PC-3 (cell line): ENCODE data around the gene TBC1D2. TPM values are rescaled to one million over a fixed set of nuclear protein-coding genes. Genes with fewer than 3 reads are reported as not detected.

Experiments used
- ATAC-seq: fragments of 200-7000 bp; cut with Tn5 transposase; 2 replicates; pipeline ENCODE4 v1.9.1; 2020; ENCODE audit warnings: mild to moderate bottlenecking, moderate library complexity
- BruUV-seq: library from RNA; stranded (reverse); fragments of 400-500 nt; replicated peaks from 2 replicates; lab custom pipeline; 2021; lab: Mats Ljungman, UMichigan
- CTCF ChIA-PET: fragments of 300-600 bp; sonication (Branson Sonifier 250); formaldehyde crosslinking; loops from one replicate; lab custom pipeline; 2022; ENCODE audit warnings: antibody characterized with exemption; lab: Charles Lee
- POLR2A ChIA-PET: fragments of 300-600 bp; sonication (Branson Sonifier 250); formaldehyde crosslinking; loops from one replicate; lab custom pipeline; 2022; ENCODE audit warnings: antibody characterized with exemption; ENCODE audit not compliant: unreplicated experiment; lab: Charles Lee
- DNase-seq: peaks from one replicate; pipeline ENCODE4 v3.0.0-alpha.2; 2015
- H2AFZ ChIP-seq: fragments of 300-600 bp; sonication (generic); 2 replicates; pipeline ENCODE4 v1.6.0; 2016; ENCODE audit warnings: antibody characterized with exemption, low read length
- H3F3A ChIP-seq: fragments of 300-600 bp; sonication (generic); one replicate; pipeline ENCODE4 v1.6.0; 2017; ENCODE audit warnings: antibody characterized with exemption, low read length, control low read depth, mild to moderate bottlenecking; ENCODE audit not compliant: unreplicated experiment
- H3K27ac ChIP-seq: fragments of 300-600 bp; sonication (generic); 2 replicates; pipeline ENCODE4 v1.5.1; 2016; ENCODE audit warnings: mild to moderate bottlenecking, low read length
- H3K27me3 ChIP-seq: fragments of 300-600 bp; sonication (generic); 2 replicates; pipeline ENCODE4 v1.6.1; 2016; ENCODE audit warnings: low read length, mixed read lengths
- H3K36me3 ChIP-seq: fragments of 300-600 bp; sonication (generic); 2 replicates; pipeline ENCODE4 v1.6.1; 2016; ENCODE audit warnings: low read depth, mixed run types, low read length, mixed read lengths
- H3K4me1 ChIP-seq: fragments of 300-600 bp; sonication (generic); 2 replicates; pipeline ENCODE4 v1.5.1; 2016; ENCODE audit warnings: low read length; ENCODE audit not compliant: insufficient read depth
- H3K4me2 ChIP-seq: fragments of 300-600 bp; sonication (generic); 2 replicates; pipeline ENCODE4 v1.6.0; 2016; ENCODE audit warnings: low read length
- H3K4me3 ChIP-seq: fragments of 300-600 bp; sonication (generic); 2 replicates; pipeline ENCODE4 v1.5.1; 2016; ENCODE audit warnings: mild to moderate bottlenecking, low read length, mixed read lengths
- H3K79me2 ChIP-seq: fragments of 300-600 bp; sonication (generic); 2 replicates; pipeline ENCODE4 v1.6.1; 2017; ENCODE audit warnings: low read length, mixed read lengths
- H3K9ac ChIP-seq: fragments of 300-600 bp; sonication (generic); 2 replicates; pipeline ENCODE4 v1.6.0; 2016; ENCODE audit warnings: mild to moderate bottlenecking, low read length
- H3K9me2 ChIP-seq: fragments of 300-600 bp; sonication (generic); replicated peaks from 2 replicates; pipeline ENCODE4 v1.6.1; 2016; ENCODE audit warnings: mixed run types, low read length, mixed read lengths
- H3K9me3 ChIP-seq: fragments of 300-600 bp; sonication (generic); 2 replicates; pipeline ENCODE4 v1.6.1; 2016; ENCODE audit warnings: low read length, mixed read lengths
- H4K20me1 ChIP-seq: fragments of 300-600 bp; sonication (generic); 2 replicates; pipeline ENCODE4 v1.6.1; 2016; ENCODE audit warnings: low read length, mixed read lengths
- CTCF ChIP-seq: fragments of 300-600 bp; sonication (generic); conservative IDR thresholded peaks from 2 replicates; pipeline ENCODE4 v1.5.1; 2017; ENCODE audit warnings: antibody characterized with exemption, low read depth, mild to moderate bottlenecking, low read length
- EZH2 ChIP-seq: fragments of 300-600 bp; sonication (generic); IDR thresholded peaks from one replicate; pipeline ENCODE4 v1.6.1; 2017; ENCODE audit warnings: antibody characterized with exemption, mild to moderate bottlenecking, low read length; ENCODE audit not compliant: unreplicated experiment
- EZH2phosphoT487 ChIP-seq: fragments of 300-600 bp; sonication (generic); IDR thresholded peaks from 2 replicates; pipeline ENCODE4 v1.6.1; 2018; ENCODE audit warnings: mild to moderate bottlenecking, antibody characterized with exemption, low read length, borderline replicate concordance
- intact Hi-C: fragments of 100-400 bp; cut with micrococcal nuclease; formaldehyde crosslinking; loops from 2 replicates; pipeline ENCODE4 v1.9.0; 2023
- total RNA-seq: library from RNA; depleted of rRNA; stranded (reverse); fragments of >200 nt; gene quantifications from 2 replicates; pipeline ENCODE4 v1.2.3, GENCODE V29; 2014

The TBC1D2 gene
- total RNA-seq, 1 experiment from 2014 or later = 7.4 TPM

GRCh38 chr9:98288881-98289280 lies 33.4 kb upstream of the TBC1D2 start:
- Histone ChIP-seq H3K79me2 (no peaks in the 10 kb centered on the region), H3K9me3 (no peaks in the 10 kb centered on the region), H3K4me3 (no peak overlapping the region), H3K9me2 (no peaks in the 10 kb centered on the region), H3K9ac (no peak overlapping the region), H2AFZ (no peak overlapping the region), H3K36me3 (no peaks in the 10 kb centered on the region), H3K4me1 (no peaks in the 10 kb centered on the region), H4K20me1 (no peaks in the 10 kb centered on the region), H3K4me2 (no peak overlapping the region), H3K27me3 (no peaks in the 10 kb centered on the region), H3K27ac (no peak overlapping the region), H3F3A (no peaks in the 10 kb centered on the region)
- BruUV-seq = no TSS peak
- ChIA-PET POLR2A (no interaction called here), CTCF (no interaction called here)
- TF ChIP-seq EZH2 (no peak), CTCF (no peak), EZH2phosphoT487 (no peak)
- ATAC-seq (no peak), DNase-seq (no peak)
- intact Hi-C loops = no loop called here

GRCh38 chr9:98287384-98287783 lies 31.9 kb upstream of the TBC1D2 start:
- Histone ChIP-seq H3K4me1 (no peaks in the 10 kb centered on the region), H3K9ac (no peak overlapping the region), H3K36me3 (no peaks in the 10 kb centered on the region), H3K4me3 (no peak overlapping the region), H3K27me3 (no peaks in the 10 kb centered on the region), H3K27ac (no peak overlapping the region), H2AFZ (no peak overlapping the region), H3F3A (no peaks in the 10 kb centered on the region), H3K4me2 (no peak overlapping the region), H3K9me3 (no peaks in the 10 kb centered on the region), H3K79me2 (no peaks in the 10 kb centered on the region), H4K20me1 (no peaks in the 10 kb centered on the region), H3K9me2 (no peaks in the 10 kb centered on the region)
- POLR2A ChIA-PET = no interaction called here
- BruUV-seq = no TSS peak
- intact Hi-C loops = no loop called here
- ATAC-seq (no peak), DNase-seq (no peak)
- CTCF ChIA-PET = no interaction called here
- no peak for TF ChIP-seq EZH2phosphoT487
- no peak for TF ChIP-seq CTCF
- TF ChIP-seq EZH2 = no peak

GRCh38 chr9:98285446-98285845 lies 30.0 kb upstream of the TBC1D2 start:
- TF ChIP-seq EZH2phosphoT487 (no peak), EZH2 (no peak), CTCF (no peak)

More at GRCh38 chr9:98285446-98285845, 30.0 kb upstream of the TBC1D2 start:
- Histone ChIP-seq H3K4me2 (no peak overlapping the region), H3K79me2 (no peaks in the 10 kb centered on the region), H3K9me2 (no peaks in the 10 kb centered on the region), H3K27me3 (no peaks in the 10 kb centered on the region), H3K27ac (no peak overlapping the region), H3K4me3 (no peak overlapping the region), H3K36me3 (no peaks in the 10 kb centered on the region), H3F3A (no peaks in the 10 kb centered on the region), H2AFZ (no peak overlapping the region), H3K9ac (no peak overlapping the region), H3K4me1 (no peaks in the 10 kb centered on the region), H4K20me1 (no peaks in the 10 kb centered on the region), H3K9me3 (no peaks in the 10 kb centered on the region)
- no peak for ATAC-seq
- ChIA-PET POLR2A (no interaction called here), CTCF (no interaction called here)
- BruUV-seq = no TSS peak
- DNase-seq = no peak
- intact Hi-C loops = no loop called here
